ENCODE data around the gene CABCOCO1. TPM values are rescaled to one million over a fixed set of nuclear protein-coding genes. Genes with fewer than 3 reads are reported as not detected.

CABCOCO1 gene
- total and polyA plus RNA-seq, 8 donors: 0.19 to 2.7 (median 0.31) TPM; not detected in 4

GRCh38 chr10:61805091-61805490, 142.4 kb downstream of the CABCOCO1 start:
- DNase-seq: no peak
- Histone ChIP-seq H3K36me3 (no peaks in the 10 kb centered on the region), H3K4me1 (no peaks in the 10 kb centered on the region), H3K4me3 (no peak overlapping the region), H3K27me3 (no peaks in the 10 kb centered on the region), H3K9me3 (no peaks in the 10 kb centered on the region), H3K27ac (no peak overlapping the region)
- 84 to 96% methylated on average over 3 of the region's 3 CpGs for WGBS, 2 donors
- intact Hi-C loops (cut with DNase I): no loop called here
- no peak for FAIRE-seq
- no peak for ATAC-seq
- TF ChIP-seq, protein P1, sequence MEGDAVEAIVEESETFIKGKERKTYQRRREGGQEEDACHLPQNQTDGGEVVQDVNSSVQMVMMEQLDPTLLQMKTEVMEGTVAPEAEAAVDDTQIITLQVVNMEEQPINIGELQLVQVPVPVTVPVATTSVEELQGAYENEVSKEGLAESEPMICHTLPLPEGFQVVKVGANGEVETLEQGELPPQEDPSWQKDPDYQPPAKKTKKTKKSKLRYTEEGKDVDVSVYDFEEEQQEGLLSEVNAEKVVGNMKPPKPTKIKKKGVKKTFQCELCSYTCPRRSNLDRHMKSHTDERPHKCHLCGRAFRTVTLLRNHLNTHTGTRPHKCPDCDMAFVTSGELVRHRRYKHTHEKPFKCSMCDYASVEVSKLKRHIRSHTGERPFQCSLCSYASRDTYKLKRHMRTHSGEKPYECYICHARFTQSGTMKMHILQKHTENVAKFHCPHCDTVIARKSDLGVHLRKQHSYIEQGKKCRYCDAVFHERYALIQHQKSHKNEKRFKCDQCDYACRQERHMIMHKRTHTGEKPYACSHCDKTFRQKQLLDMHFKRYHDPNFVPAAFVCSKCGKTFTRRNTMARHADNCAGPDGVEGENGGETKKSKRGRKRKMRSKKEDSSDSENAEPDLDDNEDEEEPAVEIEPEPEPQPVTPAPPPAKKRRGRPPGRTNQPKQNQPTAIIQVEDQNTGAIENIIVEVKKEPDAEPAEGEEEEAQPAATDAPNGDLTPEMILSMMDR (IDR thresholded peaks at IDR 0.05): no peak

DNA sequence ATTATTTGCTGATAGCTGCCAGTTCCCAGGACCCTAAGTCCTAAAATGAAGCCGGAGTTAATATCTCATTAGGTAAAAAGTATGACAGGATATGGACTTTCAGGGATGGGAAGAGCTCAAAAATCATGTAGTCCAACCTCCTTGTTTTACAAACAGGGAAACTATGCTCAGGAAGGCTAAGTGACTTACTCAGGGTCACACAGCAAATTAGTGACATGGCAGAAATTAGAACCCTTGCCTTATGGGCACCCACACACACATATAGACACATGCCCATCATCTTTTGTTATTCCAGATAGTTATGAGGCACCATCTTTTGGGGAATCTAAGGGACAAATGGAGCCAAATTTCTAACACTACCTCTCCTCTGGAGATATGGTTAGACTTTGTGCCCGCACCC, 147.5 kb downstream of the CABCOCO1 start:
- no peak overlapping the region for H3K4me3 ChIP-seq
- no peaks in the 10 kb centered on the region for H3K27me3 ChIP-seq
- no peaks in the 10 kb centered on the region for H3K36me3 ChIP-seq
- FAIRE-seq: no peak
- 93 to 94% methylated on average over 2 of the region's 2 CpGs for WGBS, 2 donors
- TF ChIP-seq, protein P1 (IDR thresholded peaks at IDR 0.05): no peak
- DNase-seq: no peak
- ATAC-seq: no peak
- intact Hi-C loops (cut with DNase I): no loop called here
- no peaks in the 10 kb centered on the region for H3K4me1 ChIP-seq
- H3K27ac ChIP-seq: no peak overlapping the region
- no peaks in the 10 kb centered on the region for H3K9me3 ChIP-seq

DNA sequence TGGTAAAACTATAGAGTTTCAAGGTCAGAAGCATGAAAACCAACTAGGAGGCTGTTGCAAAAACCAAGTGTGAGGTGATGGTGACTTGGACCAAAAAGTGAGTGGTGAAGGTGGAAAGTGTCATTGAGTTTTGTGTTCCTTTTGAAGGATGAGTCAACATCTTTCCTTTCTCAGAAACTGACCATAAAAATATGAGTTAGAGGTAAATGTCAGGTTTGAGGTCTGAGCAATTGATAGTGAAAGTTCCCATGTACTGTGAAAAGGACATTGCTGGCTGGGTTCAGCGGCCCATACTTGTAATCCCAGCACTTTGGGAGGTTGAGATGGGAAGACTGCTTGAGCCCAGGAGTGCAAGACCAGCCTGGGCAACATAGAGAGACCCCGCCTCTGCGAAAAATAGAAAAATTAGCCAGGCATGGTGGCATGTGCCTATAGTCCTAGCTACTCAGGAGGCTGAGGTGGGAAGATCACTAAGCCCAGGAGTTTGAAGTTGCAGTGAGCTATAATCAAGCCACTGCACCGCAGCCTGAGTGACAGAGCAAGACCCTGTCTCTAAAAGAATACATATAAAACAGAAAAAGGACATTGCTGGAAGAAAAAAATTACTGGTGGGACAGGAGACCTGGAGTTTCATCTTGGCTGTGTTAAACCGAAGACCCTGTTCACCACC, 149.5 kb downstream of the CABCOCO1 start:
- Histone ChIP-seq H3K4me3 (no peak overlapping the region), H3K36me3 (no peaks in the 10 kb centered on the region), H3K27ac (no peak overlapping the region), H3K4me1 (no peaks in the 10 kb centered on the region), H3K9me3 (no peaks in the 10 kb centered on the region), H3K27me3 (no peaks in the 10 kb centered on the region)
- FAIRE-seq: no peak
- TF ChIP-seq, protein P1 (IDR thresholded peaks at IDR 0.05): no peak
- no peak for DNase-seq
- no peak for ATAC-seq
- WGBS, 2 donors: 91 to 93% methylated on average over 5 of the region's 5 CpGs
- intact Hi-C loops (cut with DNase I): no loop called here

DNA sequence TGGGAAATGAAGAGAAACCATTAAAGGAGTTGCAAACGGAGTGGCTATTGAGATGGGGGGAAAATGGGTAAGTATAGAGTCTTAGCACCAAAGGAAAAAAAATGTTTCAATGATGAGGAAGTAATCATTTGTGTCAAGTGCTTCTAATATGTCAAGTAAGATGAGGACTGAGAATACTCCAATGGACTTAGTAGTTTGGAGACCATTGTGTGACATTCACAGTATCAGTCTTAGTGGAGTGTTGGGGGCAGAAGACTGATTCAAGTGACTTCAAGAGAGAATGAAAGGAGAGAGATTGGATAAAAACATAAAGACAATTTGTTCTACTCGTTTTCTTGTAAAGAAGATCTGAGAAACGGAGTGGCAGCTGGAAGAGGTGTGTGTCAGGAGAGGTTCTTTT, 150.2 kb downstream of the CABCOCO1 start:
- FAIRE-seq: no peak
- intact Hi-C loops (cut with DNase I): no loop called here
- no peak for ATAC-seq
- H3K27ac ChIP-seq: no peak overlapping the region
- no peak overlapping the region for H3K4me3 ChIP-seq
- H3K36me3 ChIP-seq: no peaks in the 10 kb centered on the region
- WGBS, 2 donors: 67 to 78% methylated on average over 3 of the region's 3 CpGs
- no peak for DNase-seq
- H3K4me1 ChIP-seq: no peaks in the 10 kb centered on the region
- TF ChIP-seq, protein P1 (IDR thresholded peaks at IDR 0.05): no peak
- no peaks in the 10 kb centered on the region for H3K9me3 ChIP-seq
- H3K27me3 ChIP-seq: no peaks in the 10 kb centered on the region

DNA sequence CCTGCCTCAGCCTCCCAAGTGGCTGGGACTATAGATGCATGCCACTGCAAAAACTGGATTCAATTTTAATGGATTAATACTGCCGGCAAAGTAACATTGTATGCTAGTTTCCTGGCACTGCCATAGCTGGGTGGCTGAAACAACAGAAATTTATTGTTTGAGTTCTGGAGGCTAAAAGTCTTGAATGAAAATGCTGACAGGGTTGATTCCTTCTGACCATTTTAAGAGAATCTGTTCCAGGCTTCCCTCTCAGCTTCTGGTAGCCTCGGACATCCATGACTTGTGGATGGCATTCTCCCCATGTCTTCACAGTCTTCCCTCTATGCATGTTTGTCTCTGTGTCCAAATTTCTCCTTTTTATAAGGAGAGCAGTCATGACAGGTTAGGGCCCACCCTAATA, 151.4 kb downstream of the CABCOCO1 start:
- H3K9me3 ChIP-seq: no peaks in the 10 kb centered on the region
- H3K27ac ChIP-seq: no peak overlapping the region
- H3K4me3 ChIP-seq: no peak overlapping the region
- no peak for FAIRE-seq
- no peaks in the 10 kb centered on the region for H3K4me1 ChIP-seq
- TF ChIP-seq, protein P1 (IDR thresholded peaks at IDR 0.05): no peak
- no peak for DNase-seq
- no peak for ATAC-seq
- WGBS, 2 donors: 84 to 92% methylated on average over 2 of the region's 2 CpGs
- intact Hi-C loops (cut with DNase I): no loop called here
- H3K27me3 ChIP-seq: no peaks in the 10 kb centered on the region
- H3K36me3 ChIP-seq: no peaks in the 10 kb centered on the region

All from pancreas (tissue), 10 donors.